Calu3 (cell line): ENCODE results near the gene KCNG2. TPM values are rescaled to one million over a fixed set of nuclear protein-coding genes. Genes with fewer than 3 reads are reported as not detected.

Experiments
- BruUV-seq: library from RNA; stranded (reverse); fragments of 400-500 nt; replicated peaks from 2 replicates; lab custom pipeline; 2021; lab: Mats Ljungman, UMichigan
- CTCF ChIA-PET: fragments of 300-600 bp; sonication (Branson Sonifier 250); formaldehyde crosslinking; loops from one replicate; lab custom pipeline; 2022; ENCODE audit warnings: antibody characterized with exemption; lab: Charles Lee
- DNase-seq: peaks from one replicate; pipeline ENCODE4 v3.0.0; 2022
- H3K27ac Mint-ChIP-seq: one replicate; pipeline ENCODE4 v1.8.0; 2022; ENCODE audit warnings: mixed read lengths; ENCODE audit not compliant: unreplicated experiment
- H3K27me3 Mint-ChIP-seq: one replicate; pipeline ENCODE4 v1.8.0; 2022; ENCODE audit warnings: mixed read lengths; ENCODE audit not compliant: unreplicated experiment
- H3K36me3 Mint-ChIP-seq: one replicate; pipeline ENCODE4 v1.8.0; 2022; ENCODE audit warnings: mild to moderate bottlenecking, moderate library complexity, mixed read lengths; ENCODE audit not compliant: insufficient read depth, unreplicated experiment
- H3K4me1 Mint-ChIP-seq: one replicate; pipeline ENCODE4 v1.8.0; 2022; ENCODE audit warnings: mild to moderate bottlenecking, low read depth, mixed read lengths; ENCODE audit not compliant: unreplicated experiment
- H3K4me3 Mint-ChIP-seq: one replicate; pipeline ENCODE4 v1.8.0; 2022; ENCODE audit warnings: mild to moderate bottlenecking, low read depth, moderate library complexity, mixed read lengths; ENCODE audit not compliant: unreplicated experiment
- H3K9me3 Mint-ChIP-seq: one replicate; pipeline ENCODE4 v1.8.0; 2022; ENCODE audit warnings: low read depth, mixed read lengths; ENCODE audit not compliant: unreplicated experiment
- CTCF ChIP-seq: fragments of 200-600 bp; IDR thresholded peaks from one replicate; pipeline ENCODE4 v1.8.0; 2022; ENCODE audit warnings: antibody characterized with exemption; ENCODE audit not compliant: unreplicated experiment
- intact Hi-C: fragments of 100-400 bp; cut with micrococcal nuclease; formaldehyde crosslinking; loops from one replicate; pipeline ENCODE4 v1.10.0; 2022; ENCODE audit not compliant: unreplicated experiment
- total RNA-seq: library from RNA; stranded (reverse); gene quantifications from 2 replicates; pipeline ENCODE4 v1.2.3, GENCODE V29; 2022

The KCNG2 gene
- total RNA-seq, 1 experiment from 2014 or later = not detected

DNA sequence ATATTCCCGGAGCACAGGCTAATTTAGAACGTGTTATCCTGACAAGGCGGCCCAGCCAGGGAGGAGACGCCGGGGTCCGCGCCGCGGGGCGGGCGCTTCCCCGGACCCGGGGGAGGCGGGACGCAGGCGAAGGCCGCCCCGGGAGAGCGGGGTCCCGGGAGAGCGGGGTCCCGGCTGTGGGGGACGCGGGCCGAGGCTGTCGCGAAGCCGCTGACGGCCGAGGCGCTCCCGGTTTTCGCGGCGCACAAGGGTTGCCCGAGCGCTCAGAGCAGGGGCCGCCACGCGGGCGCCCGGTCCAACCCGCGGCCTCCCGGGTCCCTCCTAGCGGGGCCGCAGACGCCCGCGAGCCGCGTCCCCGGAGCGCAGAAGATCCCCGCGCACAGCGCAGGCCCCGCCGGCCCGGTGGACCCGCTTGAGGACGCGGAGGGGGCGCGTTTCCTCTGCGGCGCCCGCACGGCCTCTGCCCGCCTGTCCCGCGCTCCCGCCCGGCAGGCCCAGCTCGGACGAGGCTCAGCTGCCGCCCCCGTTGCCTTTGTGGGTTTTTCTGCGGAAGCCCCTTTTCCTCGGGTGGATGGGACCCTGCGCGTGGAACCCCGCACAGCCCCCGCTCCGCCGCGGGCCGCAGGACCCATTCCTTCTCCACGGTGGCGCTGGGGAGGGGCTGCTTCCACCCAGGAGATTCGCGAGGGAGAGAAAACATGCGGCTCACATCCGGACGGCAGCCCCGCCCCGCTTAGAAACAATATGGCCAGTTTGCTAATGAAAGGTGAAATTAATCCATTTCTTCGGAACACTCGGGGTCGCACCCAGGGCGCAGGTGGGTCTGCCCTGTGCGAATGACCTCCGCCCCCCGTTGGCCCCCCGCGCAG lies 9.6 kb upstream of the KCNG2 start:
- BruUV-seq = no TSS peak
- CTCF ChIA-PET = no interaction called here
- H3K9me3 Mint-ChIP-seq = no peaks in the 10 kb centered on the region
- no peak overlapping the region for H3K27ac Mint-ChIP-seq
- no peak for DNase-seq
- H3K27me3 Mint-ChIP-seq = peaks cover 25% of the 10 kb centered on the region
- intact Hi-C loops = no loop called here
- no peaks in the 10 kb centered on the region for H3K36me3 Mint-ChIP-seq
- no peak overlapping the region for H3K4me3 Mint-ChIP-seq
- peaks cover 9% of the 10 kb centered on the region for H3K4me1 Mint-ChIP-seq
- no peak for TF ChIP-seq CTCF

GRCh38 chr18:79788734-79789085 lies 9.0 kb upstream of the KCNG2 start:
- no peak overlapping the region for H3K27ac Mint-ChIP-seq
- no peak for TF ChIP-seq CTCF
- CTCF ChIA-PET = no interaction called here
- no peak overlapping the region for H3K4me3 Mint-ChIP-seq
- intact Hi-C loops = no loop called here
- H3K27me3 Mint-ChIP-seq = peaks cover 25% of the 10 kb centered on the region
- H3K36me3 Mint-ChIP-seq = no peaks in the 10 kb centered on the region
- DNase-seq = no peak
- peaks cover 9% of the 10 kb centered on the region for H3K4me1 Mint-ChIP-seq
- no TSS peak for BruUV-seq
- no peaks in the 10 kb centered on the region for H3K9me3 Mint-ChIP-seq

- H3K27me3 Mint-ChIP-seq = peaks cover 29% of the 10 kb centered on the region
- H3K9me3 Mint-ChIP-seq = no peaks in the 10 kb centered on the region
- H3K27ac Mint-ChIP-seq = no peak overlapping the region
- no peaks in the 10 kb centered on the region for H3K36me3 Mint-ChIP-seq
- no TSS peak for BruUV-seq
- H3K4me1 Mint-ChIP-seq = peaks cover 9% of the 10 kb centered on the region
- no peak for DNase-seq
- no peak overlapping the region for H3K4me3 Mint-ChIP-seq
- no peak for TF ChIP-seq CTCF
- intact Hi-C loops = no loop called here
- CTCF ChIA-PET = no interaction called here
These were observed 8.4 kb upstream of the KCNG2 start for GRCh38 chr18:79789091-79789891.

- intact Hi-C loops = no loop called here
- peaks cover 9% of the 10 kb centered on the region for H3K9me3 Mint-ChIP-seq
- H3K27ac Mint-ChIP-seq = no peak overlapping the region
- DNase-seq = no peak
- no peak for TF ChIP-seq CTCF
- peaks cover 5% of the 10 kb centered on the region for H3K36me3 Mint-ChIP-seq
- no peak overlapping the region for H3K4me3 Mint-ChIP-seq
- H3K27me3 Mint-ChIP-seq = peaks cover 38% of the 10 kb centered on the region
- BruUV-seq = no TSS peak
- peaks cover 9% of the 10 kb centered on the region for H3K4me1 Mint-ChIP-seq
- CTCF ChIA-PET = no interaction called here
These were observed 7.5 kb upstream of the KCNG2 start for GRCh38 chr18:79789901-79790890.
